GM18870 (cell line): ENCODE results near the gene NR6A1.

ENCODE experiments used
- ATAC-seq: cut with Tn5 transposase; IDR thresholded peaks from one replicate; pipeline ENCODE4 v1.9.1; 2021; ENCODE audit warnings: moderate library complexity; ENCODE audit not compliant: unreplicated experiment

Gene NR6A1

DNA sequence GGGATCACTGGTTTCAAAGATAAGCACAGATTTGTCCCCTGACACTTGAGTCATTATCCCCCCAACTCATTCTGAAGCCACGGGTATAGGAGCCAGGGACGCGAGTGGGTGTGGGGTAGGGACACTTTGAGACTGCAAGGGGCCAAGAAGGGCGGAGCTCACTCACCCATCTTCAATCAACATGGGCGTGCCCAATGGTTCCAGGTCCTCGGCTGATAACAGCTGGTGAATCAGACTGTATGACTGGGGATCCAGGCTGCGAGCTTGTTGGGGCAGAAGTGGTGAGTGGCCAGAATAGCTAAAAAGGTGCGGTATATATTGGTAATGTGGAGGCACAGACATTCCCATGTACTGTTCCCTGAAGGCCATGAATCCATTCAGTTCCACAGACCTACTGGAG lies 233.2 kb downstream of the NR6A1 start:
- ATAC-seq: no peak

DNA sequence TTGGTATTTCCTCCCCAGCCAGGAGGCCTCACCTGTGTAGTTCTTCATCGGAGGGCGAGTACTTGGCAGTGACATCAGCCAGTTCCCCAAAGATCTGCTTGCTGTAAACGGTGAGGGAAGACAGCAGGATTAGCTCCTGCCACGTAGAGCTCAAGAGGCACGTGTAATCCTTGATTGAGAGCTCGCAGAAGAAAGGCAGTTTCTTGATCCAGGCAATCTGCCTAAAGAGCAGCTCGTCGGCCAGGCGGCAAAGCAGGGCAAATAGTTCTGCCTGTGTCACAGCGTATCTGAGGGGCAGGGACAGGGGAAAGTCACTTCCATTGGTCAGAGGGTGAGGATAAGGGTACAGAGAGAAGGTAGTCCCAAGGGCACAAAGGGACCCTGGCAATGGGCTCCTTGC lies 235.3 kb downstream of the NR6A1 start:
- no peak for ATAC-seq

GRCh38 chr9:124532897-124533296 lies 238.2 kb downstream of the NR6A1 start:
- ATAC-seq: no peak

GRCh38 chr9:124531115-124531514 lies 240.0 kb downstream of the NR6A1 start:
- ATAC-seq: no peak

GRCh38 chr9:124530246-124530645 lies 240.9 kb downstream of the NR6A1 start:
- ATAC-seq: no peak

- ATAC-seq: no peak
Measured at GRCh38 chr9:124527781-124528180, 243.3 kb downstream of the NR6A1 start.

- ATAC-seq: no peak
Measured at GRCh38 chr9:124526174-124526573, 244.9 kb downstream of the NR6A1 start.

DNA sequence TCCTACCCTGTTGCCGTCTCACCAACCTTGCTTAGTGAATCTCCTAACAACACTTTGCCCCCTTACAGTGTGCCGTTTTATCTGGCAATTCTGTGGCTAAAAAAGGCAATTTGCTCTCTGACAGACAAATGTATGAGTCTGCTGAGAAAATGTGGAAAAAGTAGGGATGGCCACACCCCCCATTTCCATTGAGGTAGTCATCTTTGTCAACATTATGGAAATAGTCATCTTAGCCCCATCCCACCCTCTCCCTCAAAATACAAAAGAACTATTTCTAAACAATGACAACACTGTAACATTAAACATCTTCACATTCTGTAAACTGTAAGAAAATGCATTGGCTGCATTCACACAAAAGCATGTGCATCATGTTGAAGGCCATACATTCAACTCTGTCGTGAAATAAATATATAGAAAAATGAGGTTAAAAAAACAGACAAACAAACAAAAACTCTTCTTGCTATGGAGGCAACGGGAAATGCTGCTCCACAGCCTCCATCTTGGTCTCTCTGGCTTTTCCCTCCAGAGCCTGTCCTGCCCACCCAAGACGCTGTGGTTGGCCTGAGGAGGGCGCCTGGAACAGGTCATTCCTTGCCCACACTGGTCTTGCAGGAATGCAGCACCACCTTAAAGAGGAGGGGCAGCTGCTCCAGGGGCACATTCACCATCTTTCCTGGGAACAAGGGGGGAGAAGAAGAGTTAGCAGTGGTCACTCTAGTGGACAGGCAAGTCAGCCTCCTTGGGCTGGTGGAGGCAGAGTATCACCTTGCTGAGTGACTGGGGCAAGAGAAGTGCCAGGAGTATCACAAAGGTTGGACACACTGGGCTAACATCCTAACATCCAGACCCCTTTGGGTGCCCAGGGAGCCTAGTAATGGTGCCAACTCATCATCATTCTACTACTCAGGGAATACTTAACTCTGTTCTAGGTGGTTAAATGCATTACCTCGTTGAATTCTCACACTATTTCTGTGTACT lies 248.7 kb downstream of the NR6A1 start:
- ATAC-seq: no peak

GRCh38 chr9:124521142-124521541 lies 250.0 kb downstream of the NR6A1 start:
- no peak for ATAC-seq

DNA sequence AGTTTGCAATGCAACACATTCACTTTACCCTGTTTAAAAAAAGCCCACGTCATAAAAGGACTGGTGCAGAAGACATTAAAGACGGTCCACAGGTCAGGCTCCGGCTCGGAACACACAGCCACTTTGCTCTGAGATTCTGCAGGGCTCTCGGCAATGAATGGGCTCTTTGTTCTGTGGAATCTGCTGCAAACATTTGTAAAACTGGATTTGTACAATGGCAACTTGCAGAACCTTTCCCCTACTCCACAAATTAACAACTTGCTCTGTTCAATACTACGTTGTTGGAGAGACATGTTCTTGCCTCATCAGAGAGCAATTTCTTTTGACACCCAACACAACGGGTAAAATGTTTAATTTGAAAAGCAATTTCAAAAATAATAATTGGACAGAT lies 250.9 kb downstream of the NR6A1 start:
- ATAC-seq: no peak

- ATAC-seq: no peak
Measured at GRCh38 chr9:124518116-124518515, 253.0 kb downstream of the NR6A1 start.

DNA sequence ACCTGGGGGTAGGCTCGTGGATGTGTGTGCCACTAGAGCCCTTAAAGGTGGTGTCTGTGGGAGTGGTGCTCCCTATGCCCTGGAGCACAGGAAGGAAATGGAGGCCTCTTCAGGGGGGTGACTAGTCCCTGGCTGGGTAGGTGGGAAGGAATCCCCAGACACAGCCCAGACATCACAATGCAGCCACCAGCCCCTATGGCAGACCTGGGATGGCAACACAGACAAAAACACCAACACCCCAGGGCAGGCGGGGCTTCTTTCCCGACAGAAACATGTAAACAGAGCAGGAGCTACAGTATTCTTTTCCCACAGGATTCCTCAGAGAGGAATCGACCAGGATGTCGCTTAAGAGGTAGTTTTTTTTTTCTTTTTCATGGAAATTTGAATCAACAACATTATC lies 253.5 kb downstream of the NR6A1 start:
- no peak for ATAC-seq

GRCh38 chr9:124514874-124515273 lies 256.2 kb downstream of the NR6A1 start:
- ATAC-seq: no peak

- no peak for ATAC-seq
Measured at GRCh38 chr9:124514125-124514524, 257.0 kb downstream of the NR6A1 start.

DNA sequence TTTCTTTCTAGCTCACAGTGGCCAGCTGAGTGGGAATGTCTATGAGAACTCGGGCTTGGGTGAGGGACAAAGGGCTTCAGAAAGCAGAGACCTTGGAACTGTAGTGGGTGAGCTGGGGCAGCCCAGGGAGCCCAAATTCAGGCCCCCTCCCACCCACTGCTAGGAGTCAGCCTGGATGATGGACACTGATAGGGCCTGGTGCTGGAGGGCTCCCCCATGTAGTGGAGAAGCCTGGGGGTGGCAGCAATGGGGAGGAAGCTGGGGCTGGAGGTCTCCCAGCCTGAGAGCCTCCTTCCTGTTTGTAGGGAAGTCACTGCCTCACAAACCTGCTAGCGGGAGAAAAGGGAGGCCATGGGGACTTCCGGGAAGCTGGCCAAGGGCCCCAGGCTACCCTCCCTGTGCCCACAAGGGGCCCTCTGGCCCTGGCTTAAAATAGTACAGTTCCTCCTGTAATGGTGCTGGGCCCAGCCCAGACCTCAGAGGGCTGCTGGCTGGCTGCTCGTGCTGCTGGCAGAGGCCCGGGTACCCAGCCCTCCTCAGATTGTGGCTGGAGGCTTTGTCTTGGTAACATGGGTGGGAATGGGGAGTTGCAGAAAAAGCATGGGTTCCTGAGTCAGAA lies 257.6 kb downstream of the NR6A1 start:
- no peak for ATAC-seq

DNA sequence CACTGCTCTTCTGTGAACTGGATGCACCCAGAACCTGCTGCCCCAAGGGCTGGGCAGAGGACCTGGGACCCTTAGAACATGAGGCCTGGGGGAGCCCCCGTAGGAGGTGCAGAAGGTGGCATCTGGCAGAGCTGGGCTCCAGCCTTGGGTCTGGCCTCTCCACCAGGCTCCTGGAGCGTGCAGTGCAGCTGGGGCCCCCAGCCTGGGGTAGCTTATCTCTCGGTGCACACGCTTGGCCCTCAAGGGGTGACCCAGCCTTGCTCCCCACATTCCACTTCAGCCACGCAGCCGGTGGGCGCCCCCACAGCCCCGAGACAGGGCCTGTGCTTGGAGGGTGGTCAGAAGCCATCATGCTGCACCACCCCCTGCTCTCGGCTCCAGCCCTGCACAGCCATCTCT lies 258.3 kb downstream of the NR6A1 start:
- ATAC-seq: no peak

DNA sequence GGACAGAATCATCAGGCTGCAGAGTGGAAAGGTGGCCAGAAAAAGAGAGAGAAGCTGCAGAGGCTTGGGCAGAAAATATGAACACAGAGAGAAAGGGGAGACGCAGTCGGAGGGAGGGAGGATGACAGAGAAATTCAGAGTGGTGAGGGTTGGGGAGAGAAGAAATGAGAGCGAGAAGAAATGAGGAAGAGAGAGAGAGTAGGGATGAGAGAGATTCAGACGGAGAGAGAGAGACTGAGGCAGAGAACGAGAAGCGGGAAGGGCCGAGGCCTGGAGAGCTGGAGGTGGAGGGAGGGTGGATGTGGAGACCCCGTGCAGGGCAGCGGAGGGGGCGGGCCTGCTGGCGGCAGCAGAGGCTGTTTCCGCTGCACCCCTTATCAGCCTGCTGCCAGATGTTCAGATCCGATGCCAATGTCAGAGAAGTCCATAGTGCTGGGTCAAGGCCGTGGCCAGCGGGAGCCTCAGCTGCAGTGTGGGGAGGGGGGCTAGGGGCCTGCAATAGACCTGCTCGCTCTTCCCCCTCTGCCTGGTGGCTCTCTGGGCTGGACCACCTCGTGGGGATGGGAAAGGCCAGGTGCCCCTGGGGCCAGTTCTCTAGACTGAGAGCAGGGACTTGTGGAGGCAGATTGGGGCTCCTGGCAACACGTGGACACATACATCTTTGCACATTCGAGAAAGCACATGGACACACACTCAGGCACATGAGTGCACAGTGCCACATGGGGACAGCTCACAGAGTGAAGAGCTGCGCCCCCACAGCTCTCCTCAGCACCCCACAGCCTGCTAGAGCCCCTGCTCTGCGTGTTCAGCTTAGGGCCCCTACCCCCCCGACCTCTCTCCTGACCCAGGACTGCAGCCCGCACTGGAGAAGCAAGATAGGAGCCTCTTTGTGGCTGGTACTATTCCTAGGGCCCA lies 259.0 kb downstream of the NR6A1 start:
- ATAC-seq: no peak

GRCh38 chr9:124511426-124511840 lies 259.7 kb downstream of the NR6A1 start:
- no peak for ATAC-seq

DNA sequence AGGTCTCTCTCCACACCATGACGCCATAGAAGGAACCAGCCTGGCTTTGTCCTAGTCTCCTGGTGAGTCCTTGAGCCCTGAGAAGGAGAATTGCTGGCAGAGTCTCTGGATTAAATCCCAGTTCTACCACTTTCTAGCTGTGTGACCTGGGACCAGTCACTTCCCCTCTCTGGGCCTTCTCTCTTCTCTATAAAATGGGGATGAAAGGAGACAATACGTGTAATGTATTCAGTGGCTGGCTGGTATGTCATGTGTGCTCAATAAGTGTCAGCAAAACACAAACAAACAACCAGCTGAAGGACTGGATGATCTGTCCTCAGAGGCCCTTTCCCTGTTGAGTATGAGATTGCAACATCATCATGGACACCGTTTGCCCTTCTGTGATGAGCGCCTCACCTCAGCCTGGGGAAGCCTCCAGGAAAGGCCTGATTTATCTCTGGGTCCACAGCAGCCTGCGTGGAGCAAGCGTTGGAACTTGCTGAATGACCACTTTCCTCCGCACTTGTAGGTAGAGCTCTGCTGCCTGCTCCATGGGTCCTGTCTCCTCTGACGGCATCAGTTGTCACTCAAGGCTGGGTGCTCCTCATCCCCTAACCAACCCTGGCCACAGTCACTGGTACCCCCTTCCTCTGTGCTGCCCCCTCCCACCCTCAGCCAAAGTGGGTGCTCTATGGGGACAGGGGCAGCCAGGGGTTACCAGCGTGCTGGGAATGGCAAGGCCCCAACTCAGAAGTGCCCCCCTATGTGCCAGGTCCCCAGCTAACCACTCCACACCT lies 260.3 kb downstream of the NR6A1 start:
- ATAC-seq: no peak

GRCh38 chr9:124507880-124508423 lies 263.2 kb downstream of the NR6A1 start:
- no peak for ATAC-seq
